GM18502 (cell line): ENCODE results near the gene BSN.

Source experiments
- ATAC-seq: cut with Tn5 transposase; IDR thresholded peaks from one replicate; pipeline ENCODE4 v1.9.1; 2021; ENCODE audit warnings: mild to moderate bottlenecking; ENCODE audit not compliant: unreplicated experiment, poor library complexity

Gene BSN

GRCh38 chr3:49711489-49711888 lies 157.2 kb downstream of the BSN start:
- ATAC-seq: no peak

DNA sequence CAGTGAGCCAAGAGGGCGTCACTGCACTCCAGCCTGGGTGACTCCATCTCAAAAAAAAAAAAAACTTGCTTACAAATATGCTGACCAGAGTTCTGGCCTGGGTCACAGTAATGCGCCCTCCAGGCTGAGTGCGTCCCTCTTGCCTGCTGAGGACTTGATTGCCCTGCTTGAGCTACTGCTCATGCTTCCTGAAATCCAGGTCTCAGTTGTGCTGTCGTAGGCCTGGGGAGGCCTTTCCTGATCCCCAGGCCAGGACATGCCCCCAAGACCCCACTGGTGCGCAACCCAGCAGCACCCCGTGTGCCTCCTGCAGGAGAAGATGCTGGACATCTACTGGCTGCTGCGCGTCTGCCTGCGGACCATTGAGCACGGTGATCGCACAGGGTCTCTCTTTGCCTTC lies 157.9 kb downstream of the BSN start:
- no peak for ATAC-seq

- ATAC-seq: no peak
Measured at GRCh38 chr3:49712631-49713317, 158.5 kb downstream of the BSN start.

DNA sequence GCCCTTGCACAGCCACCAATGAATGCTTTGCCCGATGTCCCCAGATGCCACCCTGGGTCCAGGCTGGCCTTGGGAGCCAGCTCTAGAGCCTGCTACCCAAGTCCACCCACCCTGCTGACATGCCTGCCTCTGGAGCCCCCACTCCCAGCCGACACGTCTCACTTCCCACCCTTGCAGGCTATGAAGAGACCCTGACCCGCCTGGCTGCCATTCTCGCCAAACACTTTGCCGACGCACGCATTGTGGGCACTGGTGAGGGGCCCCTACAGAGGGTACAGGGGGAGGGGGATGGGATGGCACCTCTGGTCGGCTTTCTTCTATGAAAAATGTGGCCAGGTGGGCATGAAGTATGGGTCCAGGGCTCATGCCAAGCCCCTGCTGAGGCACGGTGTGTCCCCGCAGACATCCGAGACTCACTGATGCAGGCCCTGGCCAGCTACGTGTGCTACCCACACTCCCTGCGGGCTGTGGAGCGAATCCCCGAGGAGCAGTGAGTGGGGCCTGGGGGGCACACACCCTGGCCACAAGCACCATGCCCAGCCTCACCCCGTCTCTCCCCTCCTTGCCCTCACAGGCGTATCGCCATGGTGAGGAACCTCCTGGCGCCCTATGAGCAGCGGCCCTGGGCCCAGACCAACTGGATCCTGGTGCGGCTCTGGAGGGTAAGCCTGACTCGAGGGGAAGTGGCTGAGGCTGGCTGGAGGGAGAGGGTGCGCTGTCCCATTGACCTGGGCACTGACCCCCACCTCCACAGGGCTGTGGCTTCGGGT lies 159.2 kb downstream of the BSN start:
- ATAC-seq: no peak

DNA sequence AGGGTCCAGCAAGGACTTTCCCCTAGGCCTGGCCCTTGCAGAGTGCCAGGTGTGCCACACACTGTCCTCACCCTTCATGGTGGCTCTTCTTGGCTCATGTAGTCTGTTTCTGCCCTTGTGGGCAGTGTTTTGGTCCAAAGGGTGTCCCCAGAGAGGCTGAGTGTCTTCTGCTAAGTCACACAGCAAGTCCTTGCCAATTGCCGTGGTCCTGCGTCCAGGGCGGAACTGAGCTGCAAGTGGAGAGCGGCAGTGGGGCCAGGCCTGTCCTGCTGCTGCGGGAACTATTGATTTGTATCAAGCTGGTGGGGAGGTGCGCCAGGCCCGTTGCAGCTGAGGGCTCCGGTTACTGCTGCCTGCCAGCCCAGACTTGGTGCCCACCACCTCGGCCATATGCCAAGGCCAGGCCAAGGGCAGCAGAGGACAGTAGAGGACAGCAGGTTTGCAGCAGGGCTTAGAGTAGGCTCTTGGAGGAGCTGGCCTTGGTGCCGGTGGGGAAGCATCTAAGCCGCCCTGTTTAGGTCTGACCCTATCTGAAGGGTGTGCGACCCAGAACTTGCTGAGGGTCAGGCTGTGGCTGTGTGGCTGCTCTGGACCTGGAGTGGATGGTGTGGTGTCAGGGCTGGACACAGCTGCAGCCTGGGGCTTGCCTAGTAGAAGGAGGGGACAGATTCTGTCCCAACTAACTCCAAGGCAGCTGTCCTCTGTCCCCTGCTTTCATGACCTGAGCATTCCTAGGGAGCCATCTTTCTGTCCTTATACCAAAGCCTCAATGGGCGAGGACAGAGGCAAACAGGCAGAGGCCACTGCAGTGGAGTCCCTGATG lies 160.7 kb downstream of the BSN start:
- ATAC-seq: no peak

GRCh38 chr3:49715611-49716121 lies 161.4 kb downstream of the BSN start:
- no peak for ATAC-seq

- no peak for ATAC-seq
Measured at GRCh38 chr3:49716169-49716568, 161.9 kb downstream of the BSN start.

DNA sequence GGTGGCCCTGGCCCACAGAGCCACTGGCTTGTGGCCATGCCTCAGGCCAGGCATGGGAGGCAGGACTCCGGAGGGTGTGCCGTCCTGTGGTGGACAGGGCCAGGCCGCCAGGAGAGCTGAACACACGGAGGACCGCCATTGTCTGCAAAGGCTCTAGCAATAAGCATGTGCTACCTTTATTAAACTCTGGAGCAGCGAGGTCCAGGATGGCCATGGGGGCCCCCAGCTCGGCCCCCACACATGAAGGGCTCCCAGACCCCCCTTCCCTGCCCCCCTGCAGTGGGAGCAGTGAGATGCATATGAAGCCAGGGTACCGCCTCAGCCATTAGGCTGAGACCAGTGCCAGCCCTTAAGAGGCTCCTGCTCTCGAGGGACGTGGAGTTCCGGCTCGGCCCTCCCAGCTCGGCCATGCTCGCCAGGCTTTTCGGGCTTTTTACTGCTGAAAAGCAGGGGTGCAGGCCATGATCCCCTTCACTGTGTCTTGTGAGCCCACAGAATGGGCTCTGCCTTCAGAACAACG lies 162.5 kb downstream of the BSN start:
- ATAC-seq: no peak

DNA sequence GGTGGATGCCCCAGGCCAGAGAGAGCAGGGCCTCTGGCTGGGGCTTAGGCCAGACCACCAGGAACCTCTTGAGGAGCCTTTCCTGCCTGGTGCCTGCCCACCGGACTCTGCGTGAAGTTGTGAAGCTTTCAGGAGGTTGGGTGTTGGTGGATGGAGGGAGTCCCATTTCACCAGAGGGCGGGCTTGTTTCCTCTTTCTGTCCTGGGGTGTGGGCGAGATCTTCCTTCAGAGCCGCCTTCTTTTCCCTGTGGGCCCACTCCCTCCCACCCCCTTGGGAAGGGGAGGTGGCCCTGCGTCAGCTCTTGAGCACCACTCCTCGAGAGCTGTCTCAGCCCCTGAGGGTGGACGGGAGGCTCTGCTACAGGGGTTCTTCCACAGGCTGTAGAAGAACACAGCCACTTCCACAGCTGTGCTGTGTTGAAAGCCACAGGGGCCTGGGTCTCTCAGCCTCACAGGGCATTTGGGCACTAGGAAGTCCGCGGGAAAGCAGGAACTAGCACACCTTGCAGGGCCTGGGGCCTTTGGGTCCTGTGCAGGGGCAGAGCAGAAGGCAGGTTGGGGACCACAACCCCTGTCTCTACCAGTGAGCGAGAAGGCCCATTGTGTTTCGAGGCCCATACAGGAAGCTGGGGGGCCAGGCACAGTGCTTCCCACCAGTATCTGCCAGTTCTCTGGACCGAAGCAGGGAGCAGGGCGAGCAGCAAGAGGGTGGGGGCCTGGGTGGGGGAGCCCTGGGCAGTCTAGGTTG lies 163.1 kb downstream of the BSN start:
- ATAC-seq: no peak

DNA sequence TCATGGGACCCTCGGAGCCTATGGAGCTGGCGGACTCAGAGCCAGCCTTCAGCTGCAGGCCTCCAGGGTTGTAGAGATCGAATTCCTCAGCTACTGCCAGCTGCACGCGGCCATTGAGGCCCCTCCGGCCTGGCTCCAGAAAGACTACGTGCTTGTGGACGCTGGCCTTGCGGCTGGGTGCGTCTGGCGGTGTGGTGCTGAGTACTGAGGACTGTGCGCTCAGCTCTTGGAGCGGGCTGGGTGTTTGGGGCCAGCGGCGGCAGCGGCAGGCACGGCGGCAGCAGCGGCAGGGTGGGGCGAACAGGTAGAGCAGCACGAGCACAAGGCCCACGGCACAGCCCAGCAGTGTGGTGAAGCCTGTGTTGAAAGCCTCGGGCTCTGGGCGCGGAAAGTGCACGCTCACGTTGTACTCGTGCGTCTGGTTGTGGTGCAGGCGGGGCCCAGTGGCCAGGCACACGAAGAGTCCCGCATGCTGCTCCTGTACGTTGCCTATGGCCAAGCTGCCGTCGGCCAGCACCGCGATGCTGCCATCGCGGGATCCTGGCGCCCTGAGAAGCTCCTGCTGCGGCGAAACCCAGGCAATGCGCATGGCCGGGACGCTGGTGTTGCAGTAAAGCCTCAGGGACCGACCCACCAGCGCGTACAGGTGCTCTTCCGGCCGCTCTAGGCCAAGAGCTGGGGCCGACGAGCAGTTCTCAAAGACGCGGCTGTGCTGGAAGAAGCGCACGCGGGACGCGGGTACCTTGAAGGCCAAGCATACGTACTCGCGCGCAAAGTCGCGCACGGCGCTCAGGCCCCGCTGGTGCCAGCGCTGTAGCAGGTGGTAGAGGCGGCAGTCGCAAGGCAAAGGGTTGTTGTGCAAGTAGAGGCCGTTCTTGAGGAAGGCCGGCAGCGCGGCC lies 163.9 kb downstream of the BSN start:
- ATAC-seq: no peak

DNA sequence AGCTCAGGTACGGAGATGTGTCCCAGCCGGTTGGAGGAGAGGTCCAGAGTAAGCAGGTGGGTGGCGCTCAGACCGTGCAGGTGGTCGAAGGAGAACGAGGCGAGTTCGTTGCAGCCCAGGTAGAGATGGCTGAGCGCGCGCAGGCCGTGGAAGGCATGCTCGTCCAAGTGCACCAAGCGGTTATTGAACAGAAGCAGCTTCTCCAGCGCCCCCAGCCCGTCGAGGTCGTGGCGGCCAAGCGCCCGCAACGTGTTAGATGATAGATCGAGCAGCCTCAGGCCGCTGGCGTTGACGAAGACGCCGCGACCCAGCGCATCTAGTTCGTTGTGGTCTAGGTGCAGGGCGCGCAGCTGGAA lies 164.6 kb downstream of the BSN start:
- no peak for ATAC-seq

DNA sequence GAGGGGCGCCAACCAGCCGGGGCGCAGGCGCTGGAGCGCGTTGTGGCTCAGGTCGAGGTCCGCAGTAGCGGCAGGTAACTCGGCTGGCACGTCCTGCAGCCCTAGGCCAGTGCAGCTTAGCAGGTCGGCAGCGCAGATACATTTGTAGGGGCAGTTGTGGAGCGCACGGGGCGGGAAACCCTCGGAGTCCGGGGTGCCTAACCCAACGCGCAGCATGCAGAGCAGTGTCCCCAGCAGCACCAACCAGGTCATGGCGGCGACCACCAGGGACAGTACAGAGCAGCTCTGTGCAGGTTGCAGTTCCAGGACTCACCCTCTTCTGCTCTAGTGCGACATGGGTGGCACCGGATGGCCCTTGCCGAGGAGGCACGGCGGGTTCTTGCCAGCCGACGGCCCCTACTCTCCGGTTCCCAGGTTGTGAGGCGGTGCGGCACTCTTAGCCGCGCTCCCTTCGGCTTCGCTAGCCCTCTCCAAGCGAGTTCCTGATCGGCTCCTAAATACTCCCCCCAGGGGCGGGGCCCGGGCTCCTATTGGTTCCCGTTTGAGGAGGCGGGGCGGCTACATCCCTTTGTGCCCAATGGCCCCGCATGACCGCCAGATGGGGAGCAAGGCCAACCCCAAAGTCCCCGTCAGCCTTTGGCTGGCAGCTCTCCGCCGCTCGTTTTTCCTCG lies 165.1 kb downstream of the BSN start, which contains the start of gene AMIGO3:
AMIGO3 (minus strand) TSS at position 471 of the 671 bp plus-strand sequence; CDS start at position 252, 219 bp downstream.
- peak; percentile 51 for ATAC-seq
